Memory B cell (primary cell): ENCODE measurements around the gene LAMA4.
"Not testable (repeated sequence)": the region's sequence is repeated elsewhere in the genome, so short reads cannot be mapped to it uniquely, and the experiment has no call there.

Source experiments
- ATAC-seq: fragments of 150-1000 bp; cut with Tn5 transposase; 2 replicates; pipeline ENCODE4 v1.10.0; 2021; ENCODE audit warnings: low read depth, mild to moderate bottlenecking, moderate library complexity
- DNase-seq, 2 donors: peaks; one replicate each; pipeline ENCODE4 v3.0.0; 2022; ENCODE audit warnings: low spot score in 2 of 2
- H3K27ac Mint-ChIP-seq: one replicate; pipeline ENCODE4 v1.8.0; 2022; ENCODE audit warnings: mild to moderate bottlenecking, moderate library complexity, mixed read lengths
- H3K27me3 Mint-ChIP-seq: one replicate; pipeline ENCODE4 v1.8.0; 2022; ENCODE audit warnings: mixed read lengths
- H3K36me3 Mint-ChIP-seq: one replicate; pipeline ENCODE4 v1.8.0; 2022; ENCODE audit warnings: mild to moderate bottlenecking, mixed read lengths
- H3K4me1 Mint-ChIP-seq: one replicate; pipeline ENCODE4 v1.8.0; 2022; ENCODE audit warnings: mixed read lengths
- H3K4me3 Mint-ChIP-seq: one replicate; pipeline ENCODE4 v1.8.0; 2022; ENCODE audit warnings: mild to moderate bottlenecking, moderate library complexity, mixed read lengths
- H3K9me3 Mint-ChIP-seq: one replicate; pipeline ENCODE4 v1.8.0; 2022; ENCODE audit warnings: mixed read lengths

Gene LAMA4

DNA sequence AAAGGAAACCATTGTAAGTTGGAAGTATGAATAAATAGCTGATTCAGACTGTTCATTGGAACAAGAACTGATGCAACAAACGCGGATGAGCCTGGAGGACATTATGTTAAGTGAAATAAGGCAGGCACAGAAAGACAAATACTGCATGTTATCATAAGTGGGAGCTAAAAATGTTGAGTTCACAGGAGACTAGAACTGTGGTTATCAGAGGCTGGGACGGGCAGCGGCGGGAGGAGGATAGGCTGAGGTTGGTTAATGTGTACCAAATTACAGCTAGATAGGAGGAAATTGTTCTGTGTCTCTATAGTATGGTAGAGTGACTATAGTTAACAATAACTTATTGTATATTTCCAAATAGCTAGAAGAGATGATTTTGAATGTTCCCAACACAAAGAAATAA, 126.2 kb downstream of the LAMA4 start:
- Mint-ChIP-seq H3K36me3 (no peaks in the 10 kb centered on the region), H3K9me3 (no peaks in the 10 kb centered on the region)
- no peak for ATAC-seq

DNA sequence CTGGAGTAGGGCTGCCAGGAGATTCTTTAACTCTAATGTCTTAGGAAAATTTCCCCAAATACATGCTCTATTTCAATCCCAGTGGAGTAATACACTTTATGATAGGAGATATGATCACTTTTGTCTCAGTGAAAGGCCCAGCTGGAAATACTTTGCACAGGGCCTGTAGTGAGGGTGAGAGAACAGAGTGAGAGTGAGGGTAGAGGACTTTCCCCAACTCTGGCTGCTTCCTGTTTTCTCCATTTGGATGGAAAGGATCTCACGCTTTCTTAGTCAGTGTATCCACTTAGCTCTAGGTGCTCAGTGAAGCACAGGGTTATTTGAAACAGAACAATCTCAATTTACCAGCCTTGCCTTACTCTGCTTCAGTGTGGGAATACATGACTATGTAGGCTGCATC, 130.4 kb downstream of the LAMA4 start:
- Mint-ChIP-seq H3K4me3 (no peak overlapping the region), H3K27me3 (peaks cover 12% of the 10 kb centered on the region), H3K4me1 (peaks cover 2% of the 10 kb centered on the region), H3K27ac (no peak overlapping the region), H3K36me3 (no peaks in the 10 kb centered on the region), H3K9me3 (no peaks in the 10 kb centered on the region)
- DNase-seq, result no peak
- ATAC-seq, result no peak

More for the DNA sequence above, 126.2 kb downstream of the LAMA4 start:
- Mint-ChIP-seq H3K27me3 (peaks cover 8% of the 10 kb centered on the region), H3K4me3 (no peak overlapping the region), H3K4me1 (no peaks in the 10 kb centered on the region), H3K27ac (no peak overlapping the region)
- DNase-seq, result no peak

DNA sequence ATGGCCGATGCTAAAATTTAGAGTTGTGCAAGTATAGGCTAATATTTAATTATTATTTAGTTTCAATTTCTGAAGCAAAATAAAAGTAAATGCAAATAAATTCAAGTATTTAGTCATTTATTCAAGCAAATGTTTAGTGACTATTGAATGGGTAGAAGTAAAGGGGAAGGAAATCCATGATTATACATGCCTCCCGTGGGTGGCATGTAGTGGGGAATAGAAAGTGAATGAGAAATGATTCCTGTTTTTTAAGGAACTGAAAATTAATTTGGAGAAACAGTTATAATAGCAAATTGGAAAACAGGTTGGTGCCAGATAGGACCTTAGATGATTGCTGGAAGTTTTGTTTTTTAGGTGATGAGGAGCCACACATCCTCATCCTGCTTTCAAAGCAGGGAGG, 131.6 kb downstream of the LAMA4 start:
- no peaks in the 10 kb centered on the region for H3K36me3 Mint-ChIP-seq
- H3K27ac Mint-ChIP-seq, result no peak overlapping the region
- H3K4me1 Mint-ChIP-seq, result peaks cover 2% of the 10 kb centered on the region
- H3K9me3 Mint-ChIP-seq, result no peaks in the 10 kb centered on the region
- DNase-seq (no peak), ATAC-seq (no peak)
- H3K4me3 Mint-ChIP-seq, result no peak overlapping the region
- H3K27me3 Mint-ChIP-seq, result peaks cover 8% of the 10 kb centered on the region

DNA sequence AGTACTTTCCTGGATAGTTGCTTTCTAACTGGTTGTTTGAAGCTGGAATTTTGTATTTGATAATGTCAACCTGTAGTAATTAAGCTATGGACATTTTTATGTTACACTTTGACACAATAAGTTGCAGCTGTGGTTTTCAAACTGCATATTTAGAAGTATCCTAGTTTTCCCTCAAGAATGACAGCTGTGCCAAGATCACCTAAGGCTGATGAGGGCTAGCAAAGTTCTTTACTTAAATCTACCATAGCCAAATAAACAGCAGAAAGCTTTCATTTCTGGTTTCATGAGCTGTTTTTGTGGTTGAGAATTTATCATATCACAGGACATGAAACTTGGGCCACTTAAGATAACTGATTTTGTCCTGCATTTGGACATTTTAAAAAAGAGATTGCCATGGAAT, 136.3 kb downstream of the LAMA4 start:
- Mint-ChIP-seq H3K27ac (no peak overlapping the region), H3K9me3 (no peaks in the 10 kb centered on the region), H3K4me3 (no peak overlapping the region), H3K27me3 (peaks cover 6% of the 10 kb centered on the region), H3K36me3 (no peaks in the 10 kb centered on the region), H3K4me1 (peaks cover 1% of the 10 kb centered on the region)
- no peak for DNase-seq
- ATAC-seq, result no peak

DNA sequence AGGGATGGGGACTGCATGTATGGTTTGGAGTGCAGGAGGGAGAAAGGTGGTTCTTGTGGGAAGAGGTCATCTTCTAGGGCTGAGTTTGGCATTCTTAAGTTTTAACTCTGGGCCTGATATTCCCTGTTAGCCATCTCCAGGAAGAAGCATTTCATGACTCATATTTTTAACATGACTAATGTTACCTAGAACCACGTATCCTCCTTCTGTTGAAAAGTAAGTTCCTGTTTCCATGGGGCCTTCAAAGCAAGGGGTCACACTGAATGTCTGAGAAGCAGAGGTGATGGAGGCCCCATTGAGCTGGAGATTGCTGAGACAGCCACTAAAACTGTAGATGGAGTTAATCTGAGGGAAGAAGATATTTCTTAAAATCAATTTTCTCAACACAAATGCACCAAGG, 136.8 kb downstream of the LAMA4 start:
- Mint-ChIP-seq H3K27ac (no peak overlapping the region), H3K27me3 (peaks cover 5% of the 10 kb centered on the region), H3K9me3 (no peaks in the 10 kb centered on the region), H3K36me3 (no peaks in the 10 kb centered on the region), H3K4me1 (no peaks in the 10 kb centered on the region), H3K4me3 (no peak overlapping the region)
- no peak for DNase-seq
- ATAC-seq, result no peak

DNA sequence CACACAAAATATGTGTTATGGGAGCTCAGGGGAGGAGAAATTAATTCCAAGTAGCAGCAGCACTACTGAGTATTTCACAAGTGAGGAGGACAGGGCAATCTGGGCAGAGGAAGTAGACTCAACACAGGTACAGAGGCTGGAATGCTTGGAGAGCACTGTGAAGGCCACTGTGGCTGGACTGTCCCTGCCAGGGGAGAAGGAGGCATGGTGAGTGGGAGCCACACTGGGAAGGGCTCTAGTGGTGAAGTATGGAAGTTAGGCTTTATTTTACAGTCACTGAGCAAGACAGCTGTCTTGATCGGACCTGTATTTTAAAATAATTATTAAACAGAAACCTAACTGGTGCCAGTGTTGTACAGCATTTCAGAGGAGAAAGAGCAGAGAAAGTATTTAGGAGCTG, 138.1 kb downstream of the LAMA4 start:
- no peak for DNase-seq
- ATAC-seq, result no peak
- no peaks in the 10 kb centered on the region for H3K4me1 Mint-ChIP-seq
- no peaks in the 10 kb centered on the region for H3K36me3 Mint-ChIP-seq
- no peak overlapping the region for H3K27ac Mint-ChIP-seq
- no peak overlapping the region for H3K4me3 Mint-ChIP-seq
- peaks cover 6% of the 10 kb centered on the region for H3K27me3 Mint-ChIP-seq
- no peaks in the 10 kb centered on the region for H3K9me3 Mint-ChIP-seq

DNA sequence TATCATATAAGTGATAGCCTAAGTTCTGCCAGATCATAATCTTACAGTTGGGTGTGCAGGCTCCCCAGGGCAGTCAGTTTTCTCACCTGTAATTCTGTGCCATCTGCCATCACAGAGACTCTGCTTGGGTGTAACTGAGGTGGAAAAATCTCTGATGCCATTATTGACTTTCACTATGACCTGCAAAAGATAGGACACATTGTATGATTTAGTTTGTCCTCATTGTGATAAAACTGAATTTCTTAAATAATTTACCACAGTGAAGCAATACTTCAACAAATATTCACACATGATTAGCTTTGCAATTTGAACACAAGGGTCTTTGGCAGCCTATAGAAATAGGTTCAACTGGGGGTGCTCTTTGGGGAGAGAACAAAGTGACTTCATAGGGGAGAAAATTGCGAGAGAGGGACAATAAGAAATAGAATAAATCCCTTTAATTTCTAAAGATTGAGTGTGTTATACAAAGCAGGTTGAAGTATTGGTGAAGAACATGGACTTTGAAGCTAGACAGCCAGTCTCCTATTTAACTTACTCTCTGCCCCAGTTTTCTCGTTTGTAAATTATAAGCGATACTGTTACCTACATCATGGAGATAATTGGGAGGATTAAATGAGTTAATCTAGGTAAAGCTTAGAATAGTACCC, 139.7 kb downstream of the LAMA4 start:
- no peak overlapping the region for H3K27ac Mint-ChIP-seq
- H3K4me3 Mint-ChIP-seq, result no peak overlapping the region
- H3K27me3 Mint-ChIP-seq, result peaks cover 6% of the 10 kb centered on the region
- no peaks in the 10 kb centered on the region for H3K36me3 Mint-ChIP-seq
- no peaks in the 10 kb centered on the region for H3K9me3 Mint-ChIP-seq
- H3K4me1 Mint-ChIP-seq, result no peaks in the 10 kb centered on the region
- ATAC-seq (no peak), DNase-seq (no peak)

DNA sequence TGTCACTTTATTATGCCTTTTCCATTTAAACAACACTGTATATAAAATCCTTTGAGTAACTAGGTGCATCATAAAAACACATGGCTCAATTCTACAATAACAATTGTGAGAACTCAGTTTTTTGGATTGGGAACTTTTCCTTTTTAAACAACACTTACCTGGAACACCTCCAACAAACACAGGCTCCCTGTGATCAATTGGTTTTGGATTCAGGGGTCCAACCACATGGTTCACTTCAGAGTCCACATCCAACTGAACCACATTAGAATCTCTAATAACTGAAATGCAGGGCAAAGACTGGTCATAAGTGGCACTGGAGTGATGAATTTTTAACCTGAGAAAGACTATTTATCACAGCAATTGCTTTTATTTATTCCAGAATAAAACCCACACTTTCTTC, 140.4 kb downstream of the LAMA4 start:
- Mint-ChIP-seq H3K27ac (no peak overlapping the region), H3K4me3 (no peak overlapping the region), H3K9me3 (no peaks in the 10 kb centered on the region), H3K4me1 (no peaks in the 10 kb centered on the region), H3K36me3 (no peaks in the 10 kb centered on the region), H3K27me3 (peaks cover 6% of the 10 kb centered on the region)
- ATAC-seq (no peak), DNase-seq (no peak)

DNA sequence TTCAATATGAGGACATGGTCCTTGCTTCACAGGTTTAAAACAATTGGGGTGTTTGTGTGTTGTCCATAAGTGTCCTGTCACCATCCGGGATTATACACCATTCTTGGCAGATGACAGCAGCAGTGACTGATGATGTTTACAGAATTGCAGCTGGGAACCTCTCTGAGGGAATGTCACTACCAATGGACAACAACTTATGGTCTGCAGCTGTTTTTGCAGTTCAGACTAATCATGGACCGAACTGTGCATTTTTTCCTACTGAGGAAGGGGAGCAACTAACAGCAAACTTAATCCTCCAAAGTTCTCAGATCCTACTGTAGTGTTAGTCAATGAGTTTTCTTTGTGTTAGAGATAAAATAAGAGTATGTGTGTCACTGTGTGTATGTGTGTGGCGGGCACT, 140.9 kb downstream of the LAMA4 start:
- no peaks in the 10 kb centered on the region for H3K4me1 Mint-ChIP-seq
- DNase-seq, result no peak
- no peaks in the 10 kb centered on the region for H3K36me3 Mint-ChIP-seq
- H3K27ac Mint-ChIP-seq, result no peak overlapping the region
- H3K9me3 Mint-ChIP-seq, result no peaks in the 10 kb centered on the region
- H3K27me3 Mint-ChIP-seq, result peaks cover 6% of the 10 kb centered on the region
- ATAC-seq, result no peak
- H3K4me3 Mint-ChIP-seq, result no peak overlapping the region

DNA sequence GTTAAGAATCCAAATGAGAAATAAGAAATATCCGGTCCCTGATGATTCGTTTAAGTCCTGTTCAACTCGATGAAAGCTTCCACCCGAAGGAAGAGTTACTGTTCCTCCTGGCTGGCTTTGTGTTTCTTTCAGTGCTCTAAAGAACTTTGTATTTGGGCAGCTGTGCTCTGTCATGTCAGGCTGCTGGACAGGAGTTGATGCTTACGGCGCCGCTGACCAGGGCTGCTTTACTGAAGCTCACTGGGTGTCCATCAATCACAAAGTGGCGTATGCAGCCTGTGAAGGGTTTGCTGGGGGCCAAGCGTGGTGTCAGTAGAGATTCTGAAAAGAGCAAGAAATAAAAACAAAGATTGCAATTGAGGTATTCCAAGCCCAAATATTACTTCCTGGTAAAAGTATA, 145.1 kb downstream of the LAMA4 start:
- DNase-seq (no peak), ATAC-seq (no peak)
- H3K36me3 Mint-ChIP-seq, result peaks cover 1% of the 10 kb centered on the region
- H3K27me3 Mint-ChIP-seq, result peaks cover 3% of the 10 kb centered on the region
- no peaks in the 10 kb centered on the region for H3K4me1 Mint-ChIP-seq
- no peak overlapping the region for H3K4me3 Mint-ChIP-seq
- H3K9me3 Mint-ChIP-seq, result peaks cover 3% of the 10 kb centered on the region
- no peak overlapping the region for H3K27ac Mint-ChIP-seq

DNA sequence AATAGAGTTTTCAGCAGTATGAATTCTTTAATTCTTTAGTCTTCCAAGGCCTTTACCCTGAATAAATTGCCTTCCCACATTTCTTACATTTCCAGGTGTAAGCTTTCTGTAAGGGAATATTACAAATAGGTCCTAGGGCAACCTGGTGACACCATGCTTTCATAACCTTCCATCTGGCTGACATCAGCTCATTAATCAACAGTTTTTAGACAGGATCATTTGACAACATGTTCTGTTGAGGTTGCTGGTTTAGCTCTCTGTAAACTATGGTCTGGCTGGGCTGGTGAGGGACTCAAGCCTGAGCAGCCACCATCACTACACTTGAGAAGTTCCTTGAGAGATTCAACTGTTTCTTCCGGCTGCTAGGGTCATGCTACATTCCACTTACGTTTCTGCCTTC, 147.8 kb downstream of the LAMA4 start:
- Mint-ChIP-seq H3K27me3 (peaks cover 2% of the 10 kb centered on the region), H3K27ac (no peak overlapping the region), H3K9me3 (peaks cover 3% of the 10 kb centered on the region), H3K36me3 (peaks cover 4% of the 10 kb centered on the region), H3K4me1 (no peaks in the 10 kb centered on the region), H3K4me3 (no peak overlapping the region)
- DNase-seq, result no peak
- ATAC-seq, result no peak

DNA sequence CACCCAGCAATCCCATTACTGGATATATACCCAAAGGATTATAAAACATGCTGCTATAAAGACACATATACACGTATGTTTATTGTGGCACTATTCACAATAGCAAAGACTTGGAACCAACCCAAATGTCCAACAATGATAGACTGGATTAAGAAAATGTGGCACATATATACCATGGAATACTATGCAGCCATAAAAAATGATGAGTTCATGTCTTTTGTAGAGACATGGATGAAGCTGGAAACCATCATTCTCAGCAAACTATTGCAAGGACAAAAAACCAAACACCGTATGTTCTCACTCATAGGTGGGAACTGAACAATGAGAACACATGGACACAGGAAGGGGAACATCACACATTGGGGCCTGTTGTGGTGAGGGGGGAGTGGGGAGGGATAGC, 148.3 kb downstream of the LAMA4 start:
- H3K27me3 Mint-ChIP-seq, H3K27ac Mint-ChIP-seq, H3K36me3 Mint-ChIP-seq, ATAC-seq, DNase-seq, H3K4me1 Mint-ChIP-seq, H3K4me3 Mint-ChIP-seq, H3K9me3 Mint-ChIP-seq: not testable (repeated sequence)

DNA sequence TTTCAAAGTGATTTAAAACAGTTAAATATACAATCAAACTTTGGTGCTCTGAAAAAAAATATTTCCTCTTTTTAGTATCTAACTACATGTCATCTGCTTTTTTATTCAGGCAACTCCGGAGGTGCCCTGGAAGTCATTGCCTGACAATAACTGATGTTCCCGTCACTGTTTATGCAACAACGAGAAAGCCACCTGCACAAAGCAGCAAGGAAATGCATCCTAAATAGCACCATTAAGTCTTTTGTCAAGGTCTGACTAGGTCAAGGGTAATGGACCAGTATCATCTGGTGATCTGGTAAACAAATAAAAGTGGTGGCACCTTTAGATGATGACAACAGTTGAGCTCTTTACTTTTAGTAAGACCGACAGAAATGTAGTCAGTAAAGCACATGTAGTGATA, 153.8 kb downstream of the LAMA4 start:
- peaks cover 8% of the 10 kb centered on the region for H3K36me3 Mint-ChIP-seq

DNA sequence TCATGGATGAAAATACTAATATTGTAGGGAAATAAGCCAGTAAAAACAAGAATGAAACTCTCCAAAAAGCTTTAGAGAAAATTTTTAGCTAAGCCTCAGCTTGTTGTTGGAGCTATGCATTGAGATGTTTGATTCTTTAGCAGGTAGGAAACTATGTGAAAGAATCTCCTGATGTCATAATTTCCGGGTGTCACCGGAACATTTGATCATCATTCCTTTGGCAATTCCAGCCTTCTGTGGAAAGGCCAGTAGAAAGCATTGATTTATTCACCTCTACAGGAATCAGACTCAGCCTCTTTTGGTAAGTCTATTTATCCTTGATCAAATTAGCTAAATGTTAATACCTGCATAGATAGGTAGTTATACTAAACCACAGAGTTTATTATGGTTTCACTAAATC, 157.5 kb downstream of the LAMA4 start:
- no peak overlapping the region for H3K27ac Mint-ChIP-seq
- ATAC-seq, result no peak
- peaks cover 4% of the 10 kb centered on the region for H3K36me3 Mint-ChIP-seq
- H3K4me3 Mint-ChIP-seq, result no peak overlapping the region
- no peaks in the 10 kb centered on the region for H3K4me1 Mint-ChIP-seq
- no peaks in the 10 kb centered on the region for H3K9me3 Mint-ChIP-seq
- H3K27me3 Mint-ChIP-seq, result no peaks in the 10 kb centered on the region
- DNase-seq, result no peak

More for the DNA sequence above, 153.8 kb downstream of the LAMA4 start:
- Mint-ChIP-seq H3K27ac (no peak overlapping the region), H3K4me3 (no peak overlapping the region), H3K9me3 (peaks cover 3% of the 10 kb centered on the region), H3K4me1 (no peaks in the 10 kb centered on the region), H3K27me3 (peaks cover 2% of the 10 kb centered on the region)
- no peak for DNase-seq
- ATAC-seq, result no peak

DNA sequence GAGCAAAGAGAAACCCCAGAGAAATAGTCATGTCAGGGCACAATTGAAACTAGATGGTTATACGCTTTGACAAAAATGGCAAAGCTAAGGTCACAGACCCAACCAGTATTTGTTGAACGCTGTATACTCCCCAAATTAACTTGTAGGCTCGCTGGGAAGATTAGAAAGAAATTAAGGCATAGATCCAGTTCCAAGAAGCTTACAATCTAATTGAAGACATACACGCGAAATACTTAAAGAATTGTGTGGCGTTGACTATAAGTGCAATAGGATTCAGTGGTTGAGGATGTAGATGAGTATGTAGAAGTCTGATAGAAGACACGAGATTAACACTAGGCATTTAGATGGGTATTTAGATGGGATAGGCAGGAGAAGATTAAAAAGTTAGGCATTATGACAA, 166.5 kb downstream of the LAMA4 start:
- Mint-ChIP-seq H3K9me3 (no peaks in the 10 kb centered on the region), H3K36me3 (peaks cover 6% of the 10 kb centered on the region), H3K4me3 (no peak overlapping the region), H3K27me3 (peaks cover 5% of the 10 kb centered on the region), H3K27ac (no peak overlapping the region), H3K4me1 (no peaks in the 10 kb centered on the region)
- DNase-seq (no peak), ATAC-seq (no peak)
